GM18507 (cell line): Measurements from ENCODE around the gene PGLYRP2.
A peak's percentile ranks its signal among the peaks of the same experiment; 100 is the strongest.
"Not testable (repeated sequence)": the region's sequence is repeated elsewhere in the genome, so short reads cannot be mapped to it uniquely, and the experiment has no call there.

Source experiments
- DNase-seq: peaks from one replicate; pipeline ENCODE4 v3.0.0; 2011; ENCODE audit warnings: low read depth; ENCODE audit not compliant: insufficient read length; ENCODE audit errors: extremely low spot score
- FAIRE-seq: peaks from 2 replicates; lab custom pipeline; 2011; peaks lifted over from hg19 to GRCh38; lab: Jason Lieb, UNC

PGLYRP2 gene

DNA sequence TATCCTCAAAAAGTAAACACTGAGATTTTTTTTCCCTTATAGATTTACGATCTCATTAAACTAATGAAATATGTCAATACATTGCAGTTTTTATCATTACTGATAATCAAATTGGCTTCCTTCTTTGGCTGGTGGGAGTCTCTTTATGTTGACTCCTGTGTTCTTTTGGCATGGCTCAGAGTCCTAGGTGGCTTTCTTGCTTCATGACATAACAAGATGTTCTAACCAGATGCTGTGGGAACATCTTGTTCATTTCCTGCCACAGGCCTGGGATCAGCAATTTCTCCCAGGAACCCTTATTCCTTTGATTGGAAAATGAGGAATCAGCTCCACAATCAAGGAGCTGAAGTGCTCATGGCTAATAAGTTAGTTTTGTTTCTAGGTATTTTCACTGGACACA is 15.8 kb upstream of the PGLYRP2 start:
- no peak for DNase-seq
- no peak for FAIRE-seq

DNA sequence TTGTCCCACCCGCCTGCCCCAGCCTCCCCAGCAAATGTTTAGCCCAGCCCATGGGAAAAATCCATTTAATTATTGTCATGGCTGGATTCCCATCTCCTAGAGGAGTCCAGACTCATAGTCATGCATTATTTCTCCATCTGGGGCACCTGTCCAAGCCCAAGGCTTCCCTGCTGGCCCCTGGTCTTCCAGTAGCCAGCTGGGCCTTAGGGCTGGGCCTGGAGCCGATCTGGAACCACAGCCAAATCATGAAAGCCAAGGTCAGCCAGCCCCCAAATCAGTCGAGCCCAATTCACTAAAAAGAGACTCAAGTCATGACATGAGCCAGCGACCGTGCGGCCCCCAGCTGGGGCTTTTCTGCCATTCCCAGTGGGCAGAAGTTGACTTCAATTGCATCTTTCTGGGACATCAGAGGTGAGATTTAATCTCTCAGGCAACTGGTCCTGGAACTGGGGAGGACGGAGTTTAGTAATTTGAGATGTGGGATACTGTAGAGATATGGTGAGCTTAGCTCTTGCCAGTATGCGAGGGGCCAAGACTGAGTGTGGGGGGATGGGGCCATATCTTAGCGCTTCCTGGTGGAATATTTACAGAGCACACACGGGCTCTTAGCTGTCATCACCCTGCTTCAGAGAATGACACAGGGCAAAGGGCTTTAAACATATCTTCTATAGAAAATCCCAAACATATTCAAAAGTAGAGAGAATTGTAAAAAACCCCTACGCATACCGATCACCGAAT is 9.4 kb upstream of the PGLYRP2 start:
- no peak for FAIRE-seq
- no peak for DNase-seq

DNA sequence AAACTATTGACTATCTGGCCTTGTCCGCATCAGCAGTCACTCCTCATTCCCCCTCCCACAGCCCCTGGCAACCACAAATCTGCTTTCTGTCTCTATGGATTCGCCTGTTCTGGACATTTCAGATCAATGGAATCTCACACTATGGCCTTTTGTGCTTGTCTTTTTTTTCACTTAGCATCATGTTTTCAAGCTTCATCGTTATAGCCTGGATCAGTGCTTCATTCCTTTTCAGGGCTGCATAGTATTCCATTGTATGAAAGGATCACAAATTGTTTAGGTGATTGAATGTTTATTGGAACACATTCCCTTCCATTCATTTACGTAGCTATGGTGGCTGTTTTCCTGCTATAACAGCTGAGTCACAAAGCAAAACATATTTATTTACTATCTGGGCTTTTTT is 7.7 kb upstream of the PGLYRP2 start:
- DNase-seq (no peak), FAIRE-seq (no peak)

DNA sequence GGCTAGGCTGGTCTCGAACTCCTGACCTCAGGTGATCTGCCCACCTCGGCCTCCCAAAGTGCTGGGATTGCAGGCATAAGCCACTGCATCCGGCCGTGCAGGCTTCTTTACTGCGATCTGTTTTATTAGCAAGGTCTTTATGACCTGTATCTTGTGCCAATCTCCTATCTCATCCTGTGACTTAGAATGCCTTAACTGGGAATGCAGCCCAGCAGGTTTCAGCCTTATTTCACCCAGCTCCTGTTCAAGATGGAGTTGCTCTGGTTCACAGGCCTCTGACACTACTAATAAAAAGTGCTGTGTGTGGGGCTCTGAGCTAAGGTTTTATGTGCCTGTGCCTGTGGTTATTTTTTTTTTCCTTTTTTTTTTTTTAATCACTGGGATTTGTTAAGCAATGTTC is 6.5 kb upstream of the PGLYRP2 start:
- not testable (repeated sequence) for FAIRE-seq, DNase-seq

DNA sequence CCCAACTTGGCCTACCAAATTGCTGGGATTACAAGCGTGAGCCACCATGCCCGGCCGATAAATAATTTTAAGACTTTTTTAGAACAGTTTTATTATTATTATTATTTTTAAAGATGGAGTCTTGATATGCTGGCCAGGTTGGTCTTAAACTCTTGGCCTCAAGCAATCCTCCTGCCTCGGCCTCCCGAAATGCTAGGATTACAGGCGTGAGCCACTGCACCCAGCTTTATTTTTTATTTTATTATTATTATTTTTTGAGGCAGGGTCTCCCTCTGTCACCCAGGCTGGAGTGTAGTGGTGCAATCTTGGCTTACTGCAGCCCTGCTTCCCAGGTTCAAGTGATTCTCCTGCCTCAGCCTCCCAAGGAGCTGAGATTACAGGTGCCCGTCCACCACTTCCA is 1.7 kb upstream of the PGLYRP2 start:
- FAIRE-seq, DNase-seq: not testable (repeated sequence)

DNA sequence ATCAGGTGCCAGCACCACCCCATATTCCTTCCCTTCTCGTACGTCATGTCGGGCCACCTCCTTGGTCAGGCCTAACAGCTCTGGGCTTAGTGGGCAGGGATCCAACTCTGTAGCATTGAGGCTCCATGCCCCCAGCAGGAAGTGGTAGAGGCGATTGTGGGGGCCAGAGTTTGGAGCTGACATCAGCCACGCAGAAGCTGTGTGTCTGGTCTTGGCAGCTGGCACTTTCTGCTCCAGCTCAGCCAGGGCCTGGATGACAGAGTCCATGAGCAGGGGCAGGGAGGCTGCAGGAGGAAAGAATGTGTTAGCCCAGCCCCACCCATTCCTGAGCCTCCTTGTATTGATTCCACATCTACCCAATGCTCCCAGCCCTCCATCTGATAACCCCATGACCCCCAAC is 3.0 kb downstream of the PGLYRP2 start:
- no peak for DNase-seq
- no peak for FAIRE-seq

DNA sequence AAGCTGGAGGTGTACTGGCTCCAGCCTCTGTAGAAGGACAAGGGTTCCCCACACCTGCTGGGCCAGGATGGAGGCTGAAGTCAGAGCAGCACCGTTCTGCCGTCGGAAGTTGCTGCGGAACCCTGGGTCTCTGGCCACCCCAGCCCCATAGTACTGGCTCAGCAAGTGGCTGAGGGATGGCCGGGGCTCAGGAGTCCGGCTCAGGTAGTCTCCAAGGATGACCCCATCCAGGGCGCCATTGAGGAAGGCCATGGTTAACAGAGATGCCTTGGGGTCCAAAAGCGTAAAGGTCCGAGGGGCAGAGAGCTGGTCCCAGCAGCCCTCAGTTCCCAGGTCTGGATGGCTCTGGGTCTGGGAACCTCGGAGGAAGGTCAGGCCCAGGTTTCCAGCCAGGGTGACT is 3.7 kb downstream of the PGLYRP2 start:
- DNase-seq (no peak), FAIRE-seq (no peak)

DNA sequence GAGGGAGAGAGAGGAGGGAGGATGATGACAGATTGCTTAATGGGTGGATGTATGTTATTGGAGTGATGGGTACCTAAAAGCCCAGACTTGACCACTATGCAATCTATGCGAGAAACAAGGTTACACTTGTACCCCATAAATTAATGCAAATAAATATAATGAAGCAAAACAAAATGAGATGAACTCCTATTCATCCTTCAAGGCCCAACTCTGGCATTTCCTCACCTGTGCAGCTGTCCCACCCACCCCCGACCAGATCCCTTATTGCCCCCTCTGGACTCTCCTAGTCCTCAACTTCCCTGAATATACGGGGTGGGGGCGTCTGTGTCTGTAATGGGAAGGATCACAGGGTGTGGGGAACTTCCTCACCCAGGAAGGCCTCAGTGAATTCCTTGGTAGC is 4.1 kb downstream of the PGLYRP2 start:
- DNase-seq (no peak), FAIRE-seq (no peak)

DNA sequence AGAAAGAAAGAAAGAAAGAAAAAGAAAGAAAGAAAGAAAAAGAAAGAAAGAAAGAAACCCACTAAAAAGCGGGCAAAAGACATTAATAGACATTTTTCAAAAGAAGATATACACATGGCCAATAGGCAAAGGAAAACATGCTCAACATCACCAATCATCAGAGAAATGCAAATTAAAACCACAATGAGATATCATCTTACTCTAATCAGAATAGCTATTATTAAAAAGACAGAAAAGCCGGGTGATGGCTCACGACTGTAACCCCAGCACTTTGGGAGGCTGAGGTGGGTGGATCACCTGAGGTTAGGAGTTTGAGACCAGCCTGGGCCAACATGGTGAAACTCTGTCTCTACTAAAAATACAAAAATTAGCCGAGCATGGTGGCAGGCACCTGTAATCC is 5.5 kb downstream of the PGLYRP2 start:
- not testable (repeated sequence) for FAIRE-seq, DNase-seq

DNA sequence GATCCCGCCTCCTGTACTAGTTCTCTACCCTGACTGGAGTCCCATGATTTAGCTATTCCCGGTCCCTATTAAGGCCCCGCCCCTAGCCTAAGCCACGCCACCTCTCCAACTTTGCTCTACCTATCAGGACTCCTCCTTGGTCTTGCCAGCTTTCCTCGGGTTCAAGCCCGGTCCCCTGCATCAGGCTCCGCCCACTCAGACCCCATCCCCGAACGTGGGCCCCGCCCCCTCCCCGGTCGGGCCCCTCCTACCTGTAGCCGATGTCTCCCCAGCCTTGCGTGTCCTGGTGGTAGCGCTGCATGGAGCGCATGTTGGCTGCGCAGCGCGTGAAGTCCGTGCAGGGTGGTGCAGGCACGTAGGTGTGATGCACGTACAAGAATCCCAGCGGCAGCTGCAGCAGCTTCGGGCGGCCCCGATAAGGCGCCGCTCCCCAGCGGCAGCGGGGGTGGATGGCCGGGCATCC is 7.6 kb downstream of the PGLYRP2 start:
- no peak for FAIRE-seq

DNA sequence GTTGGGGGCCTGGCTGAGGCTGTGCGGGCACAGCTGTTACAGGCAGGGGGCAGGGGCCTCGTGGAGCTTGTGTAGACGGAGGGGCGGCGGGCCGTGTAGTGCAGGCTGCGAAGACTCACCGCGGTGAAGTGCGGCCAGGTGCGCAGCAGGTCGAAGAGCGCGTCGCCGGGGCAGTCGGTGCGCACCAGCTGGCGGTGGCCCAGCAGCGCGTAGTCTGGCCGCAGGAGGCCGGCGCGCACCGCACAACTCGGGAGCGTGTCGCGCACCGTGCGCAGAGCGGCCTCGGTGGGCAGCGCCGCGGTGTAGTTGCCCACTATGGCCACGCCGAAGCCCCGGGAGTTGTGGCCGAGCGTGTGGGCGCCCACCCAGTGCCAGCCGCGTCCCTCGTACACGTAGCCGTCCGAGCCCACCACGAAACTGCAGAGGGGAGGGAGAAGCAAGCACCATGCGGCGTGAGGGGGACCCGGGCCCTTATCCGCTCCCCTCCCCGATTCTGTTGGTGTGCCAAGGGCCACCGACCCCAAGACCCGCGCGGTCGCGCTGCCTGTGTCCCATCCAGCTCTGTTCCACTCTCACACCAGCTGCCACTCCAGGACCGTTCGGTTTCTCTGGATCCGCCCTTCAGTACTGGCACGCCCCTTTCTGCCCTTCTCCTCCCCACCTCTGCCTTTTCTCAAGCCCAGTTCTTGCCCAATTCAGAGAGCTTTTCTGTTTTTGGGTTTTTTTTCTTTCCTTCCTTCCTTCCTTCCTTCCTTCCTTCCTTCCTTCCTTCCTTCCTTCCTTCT is 9.6 kb downstream of the PGLYRP2 start:
- DNase-seq (no peak), FAIRE-seq (no peak)

More for the DNA sequence above, 7.6 kb downstream of the PGLYRP2 start:
- no peak for DNase-seq

DNA sequence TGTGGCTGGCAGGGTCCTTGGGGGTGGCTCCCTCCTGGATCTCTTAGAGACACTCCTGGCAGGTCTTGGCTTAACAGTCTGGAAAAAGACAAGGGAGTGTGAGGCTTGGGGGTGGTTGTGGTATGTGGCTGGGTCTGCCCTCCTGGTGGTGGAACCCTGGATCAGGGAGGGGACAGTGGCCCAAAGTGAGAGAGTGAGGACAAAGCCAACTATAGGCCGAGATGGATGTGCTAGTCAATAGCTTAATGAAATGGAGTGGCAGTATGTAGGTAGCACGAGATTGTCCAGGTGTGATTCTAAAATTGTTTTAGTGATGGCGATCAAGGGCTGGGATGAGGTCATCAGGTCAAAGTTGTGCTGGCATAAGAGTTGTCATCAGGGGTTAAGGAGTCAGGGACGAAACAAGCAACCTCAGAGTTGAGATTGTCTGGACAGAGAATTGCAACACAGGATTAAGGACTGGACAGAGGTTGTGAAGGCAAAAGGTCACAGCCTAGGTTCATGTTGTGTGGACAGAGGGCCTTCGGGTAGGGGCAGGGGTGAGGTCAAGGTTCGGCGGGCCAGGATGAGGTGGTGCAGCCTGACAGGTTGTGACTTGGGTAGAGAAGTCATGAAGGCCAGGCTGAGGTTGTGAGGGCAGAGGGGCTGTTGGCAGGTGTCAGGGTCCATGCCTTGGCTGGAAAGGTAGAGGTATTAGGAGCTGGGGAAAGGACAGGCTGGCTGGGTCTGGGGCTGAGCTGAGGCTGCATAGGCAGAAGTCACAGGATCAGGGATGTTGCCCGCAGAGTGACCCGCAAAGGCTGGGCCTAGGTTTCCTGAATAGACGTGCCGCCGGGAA is 10.4 kb downstream of the PGLYRP2 start:
- DNase-seq (no peak), FAIRE-seq (no peak)

DNA sequence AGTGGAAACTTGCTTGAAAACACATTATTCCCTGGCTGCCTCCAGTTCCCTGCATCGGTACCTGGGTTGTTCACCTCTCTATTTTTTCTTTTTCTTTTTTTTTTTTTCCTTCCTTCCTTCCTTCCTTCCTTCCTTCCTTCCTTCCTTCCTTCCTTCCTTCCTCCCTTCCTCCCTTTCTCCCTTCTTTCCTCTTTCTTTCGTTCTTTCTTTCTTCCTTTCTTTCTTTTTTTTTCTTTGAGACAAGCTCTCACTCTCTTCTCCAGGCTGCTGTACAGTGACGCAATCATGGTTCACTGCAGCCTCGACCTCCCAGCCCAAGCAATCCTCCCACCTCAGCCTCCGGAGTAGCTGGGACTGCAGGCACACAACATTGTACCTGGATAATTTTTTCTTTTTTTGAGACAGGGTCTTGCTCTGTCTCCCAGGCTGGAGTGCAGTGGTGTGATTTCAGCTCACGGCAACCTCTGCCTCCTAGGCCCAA is 11.5 kb downstream of the PGLYRP2 start:
- DNase-seq (no peak), FAIRE-seq (no peak)

DNA sequence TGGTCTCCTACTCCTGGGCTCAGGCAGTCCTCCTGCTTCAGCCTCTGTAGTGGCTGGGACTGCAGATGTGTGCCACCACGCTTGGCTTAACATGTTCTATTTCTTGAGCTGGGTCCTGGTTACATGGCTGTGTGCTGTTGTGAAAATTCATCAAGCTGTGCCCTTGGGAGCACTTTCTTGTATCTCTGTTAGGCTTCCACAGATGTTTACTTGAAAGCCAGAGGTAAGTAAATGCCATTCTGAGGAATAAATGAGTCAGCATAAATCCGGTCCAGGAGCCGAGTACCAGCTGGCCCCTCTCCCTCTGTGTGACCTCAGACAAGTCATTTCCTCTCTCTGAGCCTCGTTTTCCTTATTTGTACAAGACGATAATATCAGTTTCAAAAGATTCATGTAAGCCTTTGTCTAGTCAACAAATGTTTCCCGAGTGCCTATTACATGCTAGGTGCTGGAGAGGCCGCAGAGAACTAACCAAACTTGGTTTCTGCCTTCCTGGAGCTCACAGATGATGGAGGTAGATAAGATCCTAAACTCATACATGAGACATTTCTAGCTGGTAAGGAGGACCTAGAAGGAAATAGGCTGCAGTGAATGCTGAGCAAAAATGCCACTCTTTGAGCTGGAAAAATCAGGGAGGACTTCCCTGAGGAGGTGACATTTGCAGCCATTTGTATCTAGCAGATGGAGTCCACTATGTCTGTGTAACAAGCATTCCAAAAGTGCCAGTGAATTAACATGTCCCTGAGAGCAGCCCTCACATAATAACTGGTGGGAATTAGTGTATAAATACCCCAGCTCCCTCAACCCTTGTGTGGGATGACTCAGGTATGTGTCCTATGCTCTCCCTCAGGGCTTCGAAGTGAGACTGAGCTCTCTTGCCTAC is 12.2 kb downstream of the PGLYRP2 start:
- FAIRE-seq, result peak; percentile 99

DNA sequence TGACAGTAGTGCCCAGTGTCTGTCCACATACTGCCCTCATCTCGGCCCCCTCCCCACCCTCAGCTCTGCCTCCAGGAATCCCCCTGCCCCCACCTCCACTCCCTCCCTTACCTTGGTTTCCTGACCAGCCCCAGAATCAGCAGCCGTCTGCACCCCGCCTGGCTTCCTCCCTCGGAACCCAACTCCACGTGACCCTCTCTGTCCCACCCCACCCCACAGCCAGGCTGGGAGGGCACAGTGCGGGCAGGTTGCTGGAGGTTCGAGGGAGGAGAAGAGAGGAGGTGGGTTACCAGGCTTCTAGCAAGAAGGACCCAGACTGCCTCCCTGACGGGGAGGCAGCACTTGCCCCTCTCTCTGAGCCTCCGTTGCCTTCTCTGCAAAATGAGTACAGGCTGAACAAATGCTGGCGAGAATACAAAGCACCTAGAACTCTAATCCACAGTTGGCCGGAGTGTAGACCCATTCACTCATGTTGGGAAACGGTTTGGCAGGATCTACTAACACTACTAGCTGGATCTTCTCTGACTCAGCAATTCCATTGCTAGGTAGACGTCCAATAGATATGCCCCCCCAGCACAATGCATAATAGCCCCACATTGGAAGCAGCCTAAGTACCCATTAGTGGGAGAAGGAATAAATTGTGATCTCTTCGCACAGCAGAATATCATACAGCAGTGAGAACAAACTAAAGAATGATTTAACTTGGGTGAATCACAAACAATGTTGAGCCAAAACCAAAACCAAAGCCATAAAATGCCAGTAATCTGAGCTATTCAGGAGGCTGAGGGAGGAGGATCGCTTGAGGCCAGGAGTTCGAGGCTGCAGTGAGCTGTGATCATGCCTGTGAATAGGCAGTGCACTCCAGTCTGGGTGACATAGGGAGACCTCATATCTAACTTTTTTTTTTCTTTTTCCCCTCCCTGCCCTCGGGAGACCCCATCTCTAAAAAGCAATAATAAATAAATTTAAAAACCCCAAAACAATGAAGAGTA is 14.6 kb downstream of the PGLYRP2 start, which contains the start of gene RASAL3:
Gene RASAL3, minus strand, starts transcription at position 151 of the 992 bp plus-strand sequence. CDS start 186 bp downstream, outside the sequence.
- FAIRE-seq (peak; percentile 90), DNase-seq (no peak)

More for the DNA sequence above, 12.2 kb downstream of the PGLYRP2 start:
- no peak for DNase-seq

DNA sequence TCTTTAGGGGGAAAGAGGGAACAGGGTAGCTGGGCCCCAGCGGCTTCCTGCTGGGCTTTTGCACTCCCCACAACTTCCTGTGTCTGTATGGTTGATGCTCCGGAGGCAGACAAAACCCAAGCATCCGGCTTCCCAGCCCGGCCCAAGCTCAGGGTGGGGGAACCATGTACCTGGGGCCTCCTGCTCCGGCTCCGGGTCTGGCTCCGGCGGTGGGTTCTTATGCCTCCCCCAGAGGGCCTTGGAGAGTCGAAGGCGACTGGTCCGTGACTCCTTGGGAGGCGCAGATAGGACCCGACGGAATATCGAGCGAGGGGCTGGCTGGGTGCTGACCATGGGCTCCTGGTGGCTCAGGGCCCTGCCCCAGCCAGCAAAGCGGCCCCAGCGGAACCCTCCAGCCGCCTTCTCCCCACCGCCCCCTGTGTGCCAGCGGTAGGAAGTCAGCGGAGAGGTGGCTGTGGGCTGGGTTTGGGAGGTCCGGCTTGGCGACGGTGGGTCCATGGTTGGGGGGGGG is 15.4 kb downstream of the PGLYRP2 start:
- FAIRE-seq (peak; percentile 90), DNase-seq (peak; percentile 56)

DNA sequence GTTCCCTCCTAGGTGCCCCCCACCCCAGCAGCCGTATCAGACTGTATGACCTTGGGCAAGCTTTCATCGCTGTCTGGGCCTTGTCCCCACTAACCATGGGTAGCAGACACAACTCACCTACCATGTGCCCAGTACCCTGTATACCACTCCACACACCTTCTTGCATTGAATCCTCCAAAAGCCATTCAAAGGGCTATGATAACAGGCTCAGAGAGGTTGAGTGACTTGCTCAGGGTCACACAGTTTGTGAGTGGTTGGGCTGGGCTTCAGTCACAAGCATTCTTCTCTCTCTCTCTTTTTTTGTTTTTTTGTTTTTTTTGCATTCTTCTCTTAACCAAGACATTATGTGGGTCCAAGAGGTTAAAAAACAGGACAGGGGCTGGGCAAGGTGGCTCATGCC is 17.6 kb downstream of the PGLYRP2 start:
- DNase-seq, result no peak
- FAIRE-seq, result no peak
